Neural cell (in vitro differentiated cells): Measurements from ENCODE around the gene SNX17. TPM values are rescaled to one million over a fixed set of nuclear protein-coding genes. Genes with fewer than 3 reads are reported as not detected.

ENCODE experiments used
- H2AFZ ChIP-seq: fragments of 200-600, 300-800 bp; sonication (generic), shearing (Covaris generic); 2 replicates; pipeline ENCODE4 v1.6.0; 2014; ENCODE audit warnings: low read depth, mild to moderate bottlenecking, antibody characterized with exemption, low read length, moderate library complexity
- H3F3A ChIP-seq: fragments of 200-600 bp; shearing (Covaris generic); 2 replicates; pipeline ENCODE4 v1.6.1; 2016; ENCODE audit warnings: mild to moderate bottlenecking, moderate library complexity, mixed read lengths, antibody characterized with exemption, low read length; ENCODE audit not compliant: insufficient read depth, poor library complexity, severe bottlenecking
- H3K27ac ChIP-seq: fragments of 200-600, 300-800 bp; sonication (generic), shearing (Covaris generic); 2 replicates; pipeline ENCODE4 v1.5.1; 2014; ENCODE audit warnings: mild to moderate bottlenecking, low read length, moderate library complexity
- H3K27me3 ChIP-seq: fragments of 300-800, 200-600 bp; sonication (generic), shearing (Covaris generic); 2 replicates; pipeline ENCODE4 v1.6.0; 2014; ENCODE audit warnings: mild to moderate bottlenecking, low read depth, low read length, moderate library complexity; ENCODE audit not compliant: insufficient read depth
- H3K36me3 ChIP-seq: fragments of 300-800, 200-600 bp; sonication (generic), shearing (Covaris generic); 2 replicates; pipeline ENCODE4 v1.5.1; 2014; ENCODE audit warnings: mild to moderate bottlenecking, antibody characterized with exemption, low read length, moderate library complexity; ENCODE audit not compliant: insufficient read depth
- H3K4me2 ChIP-seq: fragments of 300-800, 200-600 bp; sonication (generic), shearing (Covaris generic); 2 replicates; pipeline ENCODE4 v1.6.0; 2014; ENCODE audit warnings: mild to moderate bottlenecking, low read length
- H3K4me3 ChIP-seq: fragments of 300-800, 200-600 bp; sonication (generic), shearing (Covaris generic); 2 replicates; pipeline ENCODE4 v1.5.1; 2014; ENCODE audit warnings: mild to moderate bottlenecking, low read length, moderate library complexity
- H3K79me2 ChIP-seq: fragments of 200-600 bp; shearing (Covaris generic); replicated peaks from 2 replicates; pipeline ENCODE4 v1.6.0; 2014; ENCODE audit warnings: mild to moderate bottlenecking, low read length, moderate library complexity; ENCODE audit not compliant: insufficient read depth
- H3K9ac ChIP-seq: fragments of 300-800, 200-600 bp; sonication (generic), shearing (Covaris generic); 2 replicates; pipeline ENCODE4 v1.6.1; 2016; ENCODE audit warnings: mild to moderate bottlenecking, low read length, mixed read lengths
- H3K9me2 ChIP-seq: fragments of 200-600 bp; shearing (Covaris generic); 2 replicates; pipeline ENCODE4 v1.6.1; 2016; ENCODE audit warnings: mild to moderate bottlenecking, low read length, mixed read lengths; ENCODE audit not compliant: insufficient read depth
- H3K9me3 ChIP-seq: fragments of 200-600, 300-800 bp; sonication (generic), shearing (Covaris generic); 2 replicates; pipeline ENCODE4 v1.6.1; 2016; ENCODE audit warnings: mild to moderate bottlenecking, mixed run types, low read length, moderate library complexity, mixed read lengths
- H4K20me1 ChIP-seq: fragments of 200-600 bp; shearing (Covaris generic); 2 replicates; pipeline ENCODE4 v1.6.1; 2016; ENCODE audit warnings: mild to moderate bottlenecking, mixed run types; ENCODE audit not compliant: insufficient read depth
- CTCF ChIP-seq: fragments of 450-650 bp; IDR thresholded peaks from 2 replicates; pipeline ENCODE4 v1.5.1; 2014; ENCODE audit warnings: antibody characterized with exemption, mild to moderate bottlenecking, moderate library complexity; ENCODE audit not compliant: poor library complexity, severe bottlenecking
- EP300 ChIP-seq: fragments of 450-650 bp; conservative IDR thresholded peaks from 2 replicates; pipeline ENCODE4 v1.6.1; 2014; ENCODE audit warnings: antibody characterized with exemption, mild to moderate bottlenecking, moderate library complexity; ENCODE audit not compliant: poor library complexity, severe bottlenecking
- EZH2 ChIP-seq: fragments of 200-600, 300-800 bp; shearing (Covaris generic), sonication (generic); IDR thresholded peaks from 2 replicates; pipeline ENCODE4 v1.6.1; 2014; ENCODE audit warnings: antibody characterized with exemption, low read length, borderline replicate concordance, mild to moderate bottlenecking; ENCODE audit not compliant: insufficient read depth, poor library complexity, severe bottlenecking
- MXI1 ChIP-seq: fragments of 450-650 bp; conservative IDR thresholded peaks from 2 replicates; pipeline ENCODE4 v1.6.1; 2014; ENCODE audit warnings: antibody characterized with exemption, mild to moderate bottlenecking; ENCODE audit not compliant: poor library complexity, severe bottlenecking
- POLR2AphosphoS5 ChIP-seq: IDR thresholded peaks from 2 replicates; pipeline ENCODE4 v1.6.1; 2012
- RAD21 ChIP-seq: fragments of 450-650 bp; conservative IDR thresholded peaks from 2 replicates; pipeline ENCODE4 v1.6.1; 2014; ENCODE audit warnings: antibody characterized with exemption, mild to moderate bottlenecking, moderate library complexity
- REST ChIP-seq: IDR thresholded peaks from 2 replicates; pipeline ENCODE4 v1.6.1; 2012; ENCODE audit warnings: borderline replicate concordance
- SMC3 ChIP-seq: fragments of 450-650 bp; conservative IDR thresholded peaks from 2 replicates; pipeline ENCODE4 v1.6.1; 2014; ENCODE audit warnings: antibody characterized with exemption, mild to moderate bottlenecking, moderate library complexity; ENCODE audit not compliant: poor library complexity
- TAF1 ChIP-seq: IDR thresholded peaks from 2 replicates; pipeline ENCODE4 v1.6.1; 2012; ENCODE audit warnings: low read depth
- polyA plus RNA-seq: library from polyadenylated mRNA; depleted of rRNA; stranded (reverse); fragments of >200 nt; gene quantifications from 2 replicates; pipeline ENCODE4 v1.2.3, GENCODE V29; 2014

Gene SNX17
- polyA plus RNA-seq, 1 donor from 2014 or later, result 69.8 TPM

GRCh38 chr2:27369471-27370025 lies 868 bp upstream of the SNX17 start:
- no peaks in the 10 kb centered on the region for H3F3A ChIP-seq
- peak overlapping the region; percentile 97 for H3K4me2 ChIP-seq
- no peak for TF ChIP-seq RAD21
- no peak for TF ChIP-seq SMC3
- no peak for TF ChIP-seq MXI1
- TF ChIP-seq TAF1, result peak; percentile 3
- no peaks in the 10 kb centered on the region for H3K36me3 ChIP-seq
- H4K20me1 ChIP-seq, result no peaks in the 10 kb centered on the region
- H2AFZ ChIP-seq, result peak overlapping the region; percentile 67
- peak overlapping the region; percentile 86 for H3K27ac ChIP-seq
- H3K79me2 ChIP-seq, result peaks cover 29% of the 10 kb centered on the region
- H3K27me3 ChIP-seq, result no peaks in the 10 kb centered on the region
- H3K9me3 ChIP-seq, result no peaks in the 10 kb centered on the region
- H3K9ac ChIP-seq, result peak overlapping the region; percentile 97
- peak overlapping the region; percentile 93 for H3K4me3 ChIP-seq
- H3K9me2 ChIP-seq, result no peaks in the 10 kb centered on the region

- no peaks in the 10 kb centered on the region for H3K9me3 ChIP-seq
- peak overlapping the region; percentile 82 for H3K27ac ChIP-seq
- H4K20me1 ChIP-seq, result no peaks in the 10 kb centered on the region
- no peaks in the 10 kb centered on the region for H3F3A ChIP-seq
- H2AFZ ChIP-seq, result peak overlapping the region; percentile 96
- H3K79me2 ChIP-seq, result peaks cover 29% of the 10 kb centered on the region
- peak overlapping the region; percentile 97 for H3K9ac ChIP-seq
- H3K27me3 ChIP-seq, result no peaks in the 10 kb centered on the region
- TF ChIP-seq SMC3, result no peak
- peak; percentile 9 for TF ChIP-seq REST
- peak overlapping the region; percentile 93 for H3K4me3 ChIP-seq
- peak overlapping the region; percentile 99 for H3K4me2 ChIP-seq
- no peaks in the 10 kb centered on the region for H3K36me3 ChIP-seq
- no peaks in the 10 kb centered on the region for H3K9me2 ChIP-seq
Observed at GRCh38 chr2:27370816-27371620, 602 bp downstream of the SNX17 start.

- no peaks in the 10 kb centered on the region for H3F3A ChIP-seq
- no peak overlapping the region for H3K4me2 ChIP-seq
- H3K79me2 ChIP-seq, result peaks cover 29% of the 10 kb centered on the region
- TF ChIP-seq RAD21 (no peak), CTCF (no peak), TAF1 (no peak), EZH2 (no peak), EP300 (no peak), POLR2AphosphoS5 (no peak), MXI1 (no peak), REST (no peak), SMC3 (no peak)
- H3K9ac ChIP-seq, result no peak overlapping the region
- no peak overlapping the region for H2AFZ ChIP-seq
- H4K20me1 ChIP-seq, result no peaks in the 10 kb centered on the region
- no peaks in the 10 kb centered on the region for H3K36me3 ChIP-seq
- H3K27ac ChIP-seq, result no peak overlapping the region
- H3K4me3 ChIP-seq, result no peak overlapping the region
- no peaks in the 10 kb centered on the region for H3K9me3 ChIP-seq
- H3K9me2 ChIP-seq, result no peaks in the 10 kb centered on the region
- no peaks in the 10 kb centered on the region for H3K27me3 ChIP-seq
Observed at GRCh38 chr2:27372937-27373336, 2.5 kb downstream of the SNX17 start.
